GM23248 (cell line): ENCODE measurements around the gene PDXDC1.
"Not testable (repeated sequence)": the region's sequence is repeated elsewhere in the genome, so short reads cannot be mapped to it uniquely, and the experiment has no call there.

Experiments
- EZH2 ChIP-seq: fragments of 200-600 bp; sonication (generic); IDR thresholded peaks from 2 replicates; pipeline ENCODE4 v1.6.1; 2018; ENCODE audit warnings: antibody characterized with exemption, mild to moderate bottlenecking; ENCODE audit not compliant: insufficient read depth, poor library complexity, severe bottlenecking
- EZH2phosphoT487 ChIP-seq: fragments of 200-600 bp; sonication (generic); IDR thresholded peaks from 2 replicates; pipeline ENCODE4 v1.6.1; 2018; ENCODE audit warnings: antibody characterized with exemption, moderate library complexity, mild to moderate bottlenecking, low read depth; ENCODE audit not compliant: insufficient read depth

DNA sequence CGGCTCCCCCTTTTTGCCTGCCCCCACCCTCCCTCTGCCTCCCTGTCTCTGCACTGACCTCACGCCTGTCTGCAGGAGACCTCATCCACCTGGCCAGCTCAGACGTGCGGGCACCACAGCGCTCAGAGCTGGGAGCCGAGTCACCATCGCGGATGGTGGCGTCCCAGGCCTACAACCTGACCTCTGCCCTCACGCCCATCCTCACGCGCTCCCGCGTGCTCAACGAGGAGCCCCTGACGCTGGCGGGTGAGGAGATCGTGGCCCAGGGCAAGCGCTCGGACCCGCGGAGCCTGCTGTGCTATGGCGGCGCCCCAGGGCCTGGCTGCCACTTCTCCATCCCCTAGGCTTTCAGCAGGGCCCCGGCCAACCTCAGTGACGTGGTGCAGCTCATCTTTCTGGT is 45.6 kb upstream of the PDXDC1 start:
- not testable (repeated sequence) for TF ChIP-seq EZH2, EZH2phosphoT487
